HG02870 (cell line): ENCODE results near the gene PCED1B.

Experiments
- ATAC-seq: cut with Tn5 transposase; IDR thresholded peaks from one replicate; pipeline ENCODE4 v1.9.1; 2021; ENCODE audit warnings: mild to moderate bottlenecking, moderate library complexity; ENCODE audit not compliant: unreplicated experiment

Gene PCED1B

DNA sequence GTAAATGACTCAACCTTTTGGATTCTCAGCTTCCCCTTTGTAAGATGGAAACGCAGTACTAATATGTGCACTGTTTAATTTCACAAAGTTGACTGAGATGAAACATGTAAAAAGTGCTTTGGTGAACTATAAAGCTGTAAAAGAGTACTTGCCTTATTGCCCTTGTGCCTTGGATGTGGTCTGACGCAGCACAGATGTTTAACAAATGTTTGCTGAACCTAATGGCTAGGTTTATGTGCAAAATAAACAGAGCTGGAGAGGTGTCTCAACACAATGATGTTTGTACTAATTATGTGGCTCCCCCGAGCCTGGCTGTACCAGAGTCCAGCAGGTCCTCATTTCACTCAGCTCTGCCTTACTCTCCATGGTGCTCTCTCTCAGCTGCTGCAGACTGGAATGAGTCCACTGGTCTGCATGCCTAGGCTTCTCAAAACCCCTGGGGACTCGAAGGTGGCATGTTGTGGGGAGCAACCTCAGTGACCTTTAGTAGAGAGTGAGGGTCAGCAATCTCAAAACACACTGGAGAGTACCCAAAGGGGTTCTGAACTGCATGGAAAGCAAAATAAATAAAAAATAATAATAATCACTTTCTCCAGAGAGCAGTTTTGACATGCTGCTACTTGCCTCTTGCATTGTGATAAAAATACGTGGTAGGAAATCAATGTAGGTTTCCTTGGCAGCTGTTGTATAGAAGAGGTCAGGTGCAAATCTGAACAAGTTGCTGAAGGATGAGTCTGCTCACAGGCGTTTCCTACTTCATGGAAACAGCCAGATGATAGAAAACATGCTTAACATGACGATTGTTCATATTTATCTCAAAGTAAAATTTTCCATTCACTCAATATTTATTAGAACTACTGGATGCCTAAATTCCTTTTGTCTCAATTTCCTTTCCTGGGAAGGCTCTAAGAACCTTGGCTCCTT is 8.9 kb downstream of the PCED1B start:
- no peak for ATAC-seq

DNA sequence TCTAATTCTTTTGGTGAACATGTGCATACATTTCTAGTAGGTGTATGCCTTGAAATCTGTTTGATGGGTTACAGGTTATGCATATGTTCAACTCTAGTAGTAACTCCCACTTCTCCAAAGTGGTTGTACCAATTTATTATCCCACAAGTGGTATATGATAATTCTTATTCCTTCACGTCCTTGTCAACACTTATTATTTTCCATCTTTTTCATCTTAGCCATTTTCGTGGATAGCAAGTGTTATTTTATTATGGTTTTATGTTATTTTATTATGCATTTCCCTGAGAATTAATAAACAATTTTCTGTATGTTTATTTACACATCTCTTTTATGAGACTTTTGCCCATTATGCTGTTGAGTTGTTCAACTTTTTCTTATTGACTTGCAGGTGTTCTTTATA is 11.6 kb downstream of the PCED1B start:
- ATAC-seq, result no peak

DNA sequence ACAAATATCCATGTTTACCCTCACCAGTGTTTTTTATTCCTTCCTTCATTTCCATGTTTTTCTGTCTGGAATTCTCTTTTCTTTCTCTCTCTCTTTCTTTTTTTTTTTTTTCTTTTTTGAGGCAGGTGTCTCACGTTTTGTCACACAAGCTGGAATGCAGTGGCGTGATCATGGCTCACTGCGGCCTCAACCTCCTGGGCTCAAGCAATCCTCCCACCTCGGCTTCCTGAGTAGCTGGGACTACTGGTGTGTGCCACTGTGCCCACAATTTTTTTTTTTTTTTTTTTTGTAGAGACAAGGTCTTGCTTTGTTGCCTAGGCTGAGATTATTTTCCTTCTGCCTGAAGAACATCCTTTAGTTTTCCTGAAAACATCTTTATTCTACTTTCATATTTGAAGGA is 15.4 kb downstream of the PCED1B start:
- ATAC-seq, result no peak

DNA sequence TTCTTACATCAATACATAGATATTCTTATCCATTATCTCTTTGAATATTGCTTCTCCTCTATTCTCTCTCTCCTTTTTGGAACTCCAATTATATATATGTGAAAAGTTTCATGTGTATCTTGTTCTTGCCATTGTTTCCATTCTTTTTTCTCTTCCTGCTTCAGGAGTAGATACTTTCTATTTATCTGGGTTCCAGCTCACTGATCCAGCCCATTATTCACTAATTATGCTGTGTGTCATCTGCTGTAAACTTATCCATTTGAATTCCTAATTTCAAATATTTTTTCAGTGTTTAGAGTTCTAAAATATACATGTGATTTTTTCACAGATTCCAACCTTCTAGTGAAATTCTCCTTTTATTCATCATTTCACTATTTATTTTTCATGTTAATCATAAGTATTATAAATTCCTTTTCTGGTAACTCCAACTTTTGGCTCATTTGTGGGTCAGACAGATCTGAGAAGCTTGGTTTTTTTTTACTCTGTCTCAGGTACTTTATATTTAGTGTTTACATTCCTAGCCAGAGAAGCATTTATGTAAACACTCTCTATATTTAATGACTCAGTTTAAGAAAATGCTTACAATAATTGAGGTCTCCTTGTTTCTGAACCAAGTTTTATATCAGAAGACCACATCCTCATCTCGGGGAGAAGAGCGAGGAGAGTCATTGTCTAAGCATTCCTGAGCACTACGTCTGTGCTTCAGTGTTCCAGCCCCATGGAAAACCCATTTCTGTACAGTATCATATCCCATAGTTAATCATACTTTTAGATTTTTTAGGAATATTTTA is 16.2 kb downstream of the PCED1B start:
- no peak for ATAC-seq

DNA sequence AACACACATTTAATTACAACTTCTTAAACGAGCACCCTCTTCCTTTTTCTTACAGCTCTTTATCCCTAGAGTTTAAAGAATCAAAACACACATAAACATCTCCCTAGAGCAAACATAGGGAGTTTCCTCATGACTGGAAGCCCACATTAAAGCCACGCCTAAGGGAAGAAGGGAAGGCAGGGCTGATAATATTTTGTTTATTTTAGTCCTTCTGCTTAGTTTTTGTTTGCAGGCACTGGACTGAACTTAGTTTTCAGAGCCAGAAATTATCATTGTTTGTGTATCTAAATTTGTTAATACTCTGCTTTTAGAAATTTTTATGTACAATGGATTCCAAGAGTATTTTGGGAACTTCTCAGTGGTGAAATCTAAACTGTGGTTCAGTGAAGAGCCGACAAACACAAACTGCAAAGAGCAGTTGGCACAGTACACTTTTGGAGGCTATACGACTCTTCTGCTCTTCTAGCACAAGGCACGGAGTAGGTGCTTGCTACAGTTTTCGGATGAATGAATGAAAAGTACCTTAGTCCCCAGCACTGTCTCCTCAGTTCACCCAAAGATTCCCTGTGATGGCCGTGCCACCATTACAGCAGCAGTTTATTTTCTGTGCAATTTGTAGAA is 18.0 kb downstream of the PCED1B start:
- ATAC-seq, result no peak

DNA sequence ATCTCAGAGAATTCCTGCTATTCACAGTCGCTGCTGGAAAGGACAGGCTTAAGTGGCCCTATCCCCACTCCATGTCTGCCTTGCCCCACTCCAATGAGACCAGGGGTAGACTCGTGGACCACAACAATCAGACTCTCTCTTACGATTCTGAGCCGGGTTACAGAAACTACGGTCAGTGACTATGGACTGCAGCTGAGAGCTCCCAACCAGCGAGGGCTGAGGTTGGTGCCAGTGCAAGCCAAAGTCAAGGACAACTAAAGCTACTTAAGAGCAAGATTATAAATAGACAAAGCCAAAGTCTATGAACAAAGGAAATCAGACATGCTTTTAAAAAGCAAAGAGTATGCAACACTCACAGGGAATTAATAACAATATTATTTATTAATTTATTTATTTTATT is 18.7 kb downstream of the PCED1B start:
- ATAC-seq, result no peak

DNA sequence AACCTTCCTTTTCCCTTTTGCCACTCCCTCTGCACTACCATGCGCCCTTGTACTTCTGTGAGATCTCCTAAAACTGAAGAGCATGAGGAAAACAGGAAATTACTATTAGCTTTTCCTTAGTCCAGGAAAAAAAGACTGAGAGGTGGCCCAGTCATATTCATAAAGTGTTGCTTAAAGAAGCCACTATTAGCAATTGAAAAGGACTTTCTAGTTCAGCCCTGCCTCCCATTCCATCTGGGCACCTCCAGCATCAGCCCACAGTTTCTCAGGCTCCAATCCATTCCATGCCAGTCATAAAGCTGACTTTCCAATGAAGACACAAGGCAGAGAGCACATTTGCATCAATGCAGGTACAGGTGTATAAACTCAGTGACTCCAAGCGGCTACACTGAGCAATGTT is 20.2 kb downstream of the PCED1B start:
- ATAC-seq, result no peak

DNA sequence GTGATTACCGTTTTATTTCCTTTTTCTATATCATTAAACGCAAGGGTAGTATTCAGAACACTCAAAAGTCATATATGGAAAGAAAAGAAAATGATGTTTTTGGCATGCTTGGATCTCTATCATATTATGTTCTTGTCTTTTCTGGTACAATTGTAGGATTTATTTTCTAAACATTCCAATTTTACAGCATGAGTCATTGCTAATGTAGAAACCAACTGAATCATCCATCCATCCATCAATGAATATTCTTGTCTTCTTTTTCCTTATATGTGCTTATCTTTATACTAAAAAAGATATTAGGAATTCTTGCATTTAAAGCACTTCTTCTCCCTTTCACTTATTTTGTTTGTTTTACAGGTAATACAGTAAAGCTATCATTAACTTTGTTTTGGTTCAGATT is 20.7 kb downstream of the PCED1B start:
- no peak for ATAC-seq

DNA sequence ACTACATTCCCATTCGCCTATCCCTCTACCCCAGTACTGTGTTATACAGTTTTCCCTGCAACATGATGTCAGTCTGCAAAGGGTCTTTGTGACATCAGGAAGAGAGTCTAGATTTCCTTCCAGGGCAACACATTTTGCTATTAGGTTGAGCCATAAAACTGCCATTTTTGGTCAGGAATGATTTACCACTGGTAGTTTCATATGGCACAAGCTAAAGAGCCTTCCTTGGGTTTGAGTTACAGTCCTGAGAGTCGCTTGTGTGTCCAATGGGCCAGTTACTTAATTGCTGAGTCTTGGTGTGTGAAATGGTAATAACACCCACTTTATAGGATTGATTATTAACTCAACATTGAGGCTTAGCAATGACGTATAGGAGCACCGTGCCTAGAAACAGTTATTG is 23.0 kb downstream of the PCED1B start:
- no peak for ATAC-seq

DNA sequence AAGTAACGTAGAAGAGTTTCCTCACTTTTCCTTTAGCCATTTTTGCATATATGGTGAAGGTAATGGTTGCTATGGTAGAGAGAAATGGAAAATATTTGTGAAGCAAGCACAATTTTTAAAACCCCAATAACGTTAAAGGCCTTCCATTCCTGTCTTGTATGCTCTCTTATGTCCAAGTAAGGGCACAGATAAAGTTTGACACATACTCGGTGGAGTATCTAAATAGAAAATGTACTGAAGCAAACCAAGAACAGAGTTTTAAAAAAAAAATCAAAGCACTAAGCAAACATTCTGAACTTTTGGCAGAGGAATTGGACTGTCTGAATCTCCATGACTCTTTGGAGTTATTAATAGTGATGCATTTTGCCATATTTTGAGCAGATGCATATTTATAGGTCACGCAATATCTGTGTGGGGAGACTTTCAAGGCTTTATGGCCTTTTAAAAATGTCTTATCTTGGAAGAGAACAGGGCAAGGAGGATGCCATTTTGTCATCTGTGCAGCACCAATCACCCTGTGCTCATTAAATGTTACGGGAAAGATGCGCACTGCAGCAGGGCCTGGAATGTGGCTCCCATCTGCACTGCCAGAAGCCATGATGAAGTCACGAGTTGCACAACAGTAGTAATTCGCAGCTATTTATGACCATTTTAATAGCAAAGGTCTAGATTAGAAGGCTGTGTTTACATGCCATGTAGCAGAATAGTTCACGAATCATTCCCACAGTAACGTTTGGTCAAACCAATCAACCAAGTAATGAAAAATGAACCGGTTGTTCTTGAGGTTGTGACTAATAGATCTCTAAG is 23.6 kb downstream of the PCED1B start:
- ATAC-seq, result no peak

DNA sequence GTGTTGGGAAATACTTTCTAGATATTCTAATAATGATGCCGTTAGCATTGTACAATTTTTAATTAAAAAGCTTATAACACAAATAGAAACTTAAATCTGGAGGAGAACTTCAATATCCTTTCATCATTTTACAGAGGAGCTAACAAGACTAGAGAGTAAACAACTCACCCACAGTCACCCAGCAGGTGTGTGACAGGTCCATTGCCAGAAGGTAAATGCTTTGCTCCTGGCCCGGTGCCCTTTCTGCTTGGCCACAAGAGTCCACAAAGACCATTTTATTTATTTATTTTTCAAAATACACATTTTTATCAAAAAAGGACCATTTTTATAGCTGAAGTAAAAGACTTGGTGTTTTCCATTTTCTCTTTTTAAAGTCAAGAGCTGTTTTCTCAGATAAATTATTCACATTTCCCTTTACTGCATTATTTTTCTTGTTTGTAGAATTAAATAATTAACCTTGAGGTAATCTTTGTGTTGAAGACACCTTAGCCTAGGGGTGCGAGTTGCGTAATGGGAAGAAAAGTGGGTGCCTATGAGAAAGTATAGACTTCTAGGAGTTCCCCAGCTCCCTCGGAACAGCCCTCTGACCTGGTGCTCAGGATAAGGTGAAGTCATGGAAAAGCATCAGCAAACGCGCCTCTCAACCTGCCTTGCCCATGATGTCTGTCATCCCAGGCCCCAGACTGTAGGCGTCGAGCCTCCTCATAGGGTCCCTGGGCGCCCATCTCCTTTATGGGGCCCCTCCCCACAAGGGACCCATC is 26.7 kb downstream of the PCED1B start:
- ATAC-seq, result no peak

DNA sequence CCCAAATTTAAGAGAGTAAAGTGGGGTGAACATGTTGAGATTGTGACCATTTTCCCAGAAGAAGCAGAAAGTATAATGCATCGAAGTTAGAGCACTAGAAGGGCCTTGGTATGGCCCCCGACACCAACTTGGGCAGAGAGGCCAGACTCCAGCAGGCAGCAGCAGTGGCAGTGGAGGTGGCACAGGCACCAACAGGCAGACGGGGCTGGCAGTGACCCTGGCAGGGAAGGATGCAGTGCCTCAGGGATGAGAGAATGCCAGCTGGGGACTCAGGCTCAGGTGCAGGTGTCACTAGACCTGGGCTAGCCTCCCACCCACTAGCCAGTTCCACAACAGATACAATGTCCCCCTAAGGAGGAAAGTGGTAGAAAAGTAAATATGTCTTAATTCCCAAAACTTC is 28.0 kb downstream of the PCED1B start:
- no peak for ATAC-seq

DNA sequence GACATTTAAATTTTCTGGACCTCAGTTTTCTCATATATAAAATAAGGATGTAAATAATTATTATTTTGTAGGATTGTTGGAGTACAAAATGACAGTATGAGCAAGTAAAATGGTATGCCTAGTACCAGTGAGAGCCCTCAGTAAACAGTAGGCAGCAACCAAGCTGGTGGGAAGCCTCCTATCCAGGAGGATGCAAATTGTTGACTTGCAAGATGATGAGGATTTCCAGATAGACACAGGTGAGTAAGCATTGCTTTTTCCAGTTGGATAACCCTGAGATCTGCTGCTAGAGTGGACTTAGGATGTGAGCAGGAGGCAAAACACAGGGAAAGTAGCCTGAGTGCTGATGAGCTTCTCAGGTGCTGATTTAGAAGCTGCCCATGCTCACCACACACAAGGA is 28.5 kb downstream of the PCED1B start:
- ATAC-seq, result no peak

DNA sequence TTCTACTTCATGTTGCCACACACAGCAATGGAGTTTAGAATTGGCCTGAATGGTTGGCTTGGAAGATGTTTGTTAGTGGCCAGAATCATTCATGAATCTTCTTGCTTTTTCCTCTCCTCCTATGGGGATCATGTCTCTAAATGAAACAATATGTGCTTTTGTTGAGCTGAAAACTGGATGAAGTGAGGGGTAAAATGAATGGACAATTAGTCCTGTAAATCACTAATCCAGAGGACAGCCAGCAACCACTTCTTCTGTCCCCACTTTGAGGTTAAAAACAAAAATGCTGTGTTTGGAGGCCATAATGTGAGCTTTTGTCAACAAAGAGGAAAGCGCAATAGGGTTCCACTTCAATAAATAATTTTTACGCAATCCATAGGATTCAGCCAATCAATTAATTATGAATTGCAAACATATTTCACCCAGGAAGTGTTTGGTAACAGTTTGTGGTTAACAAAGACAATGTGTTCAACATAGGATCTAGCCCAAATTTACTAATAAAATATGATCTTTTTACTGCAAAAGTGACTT is 30.7 kb downstream of the PCED1B start:
- no peak for ATAC-seq

DNA sequence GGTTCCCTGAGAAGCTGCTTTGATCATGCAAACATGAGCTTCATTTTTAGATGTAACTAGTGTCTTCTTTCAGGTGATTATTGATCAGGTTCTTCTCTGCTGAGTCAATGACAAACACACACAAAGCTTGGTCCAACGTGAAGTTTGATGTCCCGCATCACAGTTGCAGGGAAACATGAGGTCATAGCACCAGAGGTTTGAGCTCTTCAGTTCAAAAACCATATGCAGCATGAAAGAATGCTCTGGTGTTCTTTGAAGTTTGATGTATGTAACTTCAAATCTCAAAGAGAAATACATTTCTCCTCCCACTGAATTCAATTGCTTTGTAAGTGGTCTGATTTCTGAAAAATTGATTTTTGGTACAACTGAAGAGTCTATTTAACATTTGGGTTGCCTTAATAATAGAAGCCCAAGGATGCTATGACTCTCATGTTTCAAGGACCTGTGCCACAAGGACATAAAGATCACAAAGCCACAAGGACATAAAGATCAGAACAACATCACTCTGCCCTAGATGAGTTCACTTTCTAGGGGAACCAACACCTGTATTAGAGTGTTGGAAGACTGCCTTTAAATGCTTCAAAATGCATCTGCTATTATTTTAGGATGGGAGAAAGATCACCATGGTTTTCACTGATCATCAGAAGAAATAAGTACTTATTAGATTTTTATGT is 31.4 kb downstream of the PCED1B start:
- no peak for ATAC-seq

DNA sequence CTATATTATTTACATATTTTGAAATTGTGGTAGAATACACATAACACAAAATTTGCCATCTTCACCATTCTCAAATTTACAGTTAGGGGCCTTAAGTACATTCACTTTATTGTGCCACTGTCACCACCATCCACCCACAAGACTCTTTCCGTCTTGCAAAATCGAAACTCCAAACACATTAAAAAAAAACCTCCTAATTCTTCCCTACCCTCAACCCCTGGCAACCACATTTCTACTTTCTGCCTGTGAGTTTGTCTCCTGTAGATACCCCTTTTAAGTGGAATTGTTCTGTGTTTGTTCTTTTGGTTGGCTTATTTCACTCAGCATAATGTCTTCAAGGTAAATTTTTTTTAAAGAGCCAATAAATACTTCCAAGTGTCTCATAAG is 32.0 kb downstream of the PCED1B start:
- no peak for ATAC-seq

DNA sequence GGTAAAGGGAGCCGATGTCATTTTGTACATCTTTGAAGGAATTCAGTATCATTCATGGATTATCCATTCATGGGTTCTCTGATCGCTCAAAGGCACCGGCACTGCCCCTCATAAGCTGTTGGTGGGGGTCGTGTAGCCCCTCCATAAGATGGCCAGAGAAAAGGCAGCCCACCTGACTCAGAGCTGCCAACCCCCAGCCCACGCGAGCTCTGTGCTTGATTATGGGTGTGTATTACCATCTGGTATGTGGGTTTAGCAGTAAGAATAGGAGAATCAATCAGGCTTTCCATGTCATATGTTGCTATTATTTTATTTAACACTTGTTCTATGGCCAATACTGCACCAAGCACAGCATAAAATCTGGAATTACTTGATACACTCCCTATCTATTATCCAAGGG is 32.4 kb downstream of the PCED1B start:
- no peak for ATAC-seq

DNA sequence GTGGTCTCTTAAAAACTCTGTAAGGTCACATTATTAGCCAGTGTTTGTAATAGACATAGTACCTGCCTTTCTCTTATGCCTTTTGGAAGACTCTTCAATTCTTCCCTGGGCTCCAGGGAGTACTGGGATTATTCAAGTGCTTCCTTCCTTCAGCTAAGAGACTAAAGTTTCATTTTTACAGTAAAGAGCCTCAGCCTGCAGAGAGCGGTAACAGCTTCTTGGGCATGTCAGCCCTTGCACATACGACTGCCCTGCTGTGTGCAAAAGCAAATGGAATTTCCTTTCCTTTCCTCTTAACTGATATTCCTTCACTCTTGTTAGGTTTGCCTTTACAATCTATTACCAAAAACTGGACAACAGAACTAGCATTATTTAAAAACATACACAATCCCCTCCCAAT is 33.3 kb downstream of the PCED1B start:
- no peak for ATAC-seq

DNA sequence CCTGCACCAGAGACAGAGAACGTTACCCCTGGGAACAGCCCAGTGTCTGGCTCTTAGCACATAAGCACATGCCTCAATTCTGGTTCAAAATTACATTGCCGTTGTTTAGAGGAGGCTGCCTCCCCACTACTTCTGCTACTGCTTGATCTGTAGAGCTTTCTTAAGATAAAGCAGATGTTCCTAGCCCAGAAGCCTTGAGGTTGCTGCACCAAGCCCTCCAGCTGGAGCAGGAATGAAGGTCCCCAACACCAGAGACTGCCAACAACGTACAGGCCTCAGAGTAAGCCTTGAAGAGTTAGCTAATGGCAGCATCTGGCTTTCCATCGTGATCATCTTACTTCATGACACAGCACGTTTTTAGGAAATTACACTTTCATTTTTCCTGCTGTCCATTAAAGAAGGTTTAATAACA is 35.1 kb downstream of the PCED1B start:
- ATAC-seq, result no peak
